Upper lobe of right lung (tissue), 1 donor: ENCODE measurements around the gene SPR. TPM values are rescaled to one million over a fixed set of nuclear protein-coding genes. Genes with fewer than 3 reads are reported as not detected.

ENCODE experiments used
- ATAC-seq: fragments of 200-7000 bp; cut with Tn5 transposase; one replicate; pipeline ENCODE4 v1.9.1; 2020; ENCODE audit warnings: mild to moderate bottlenecking, moderate library complexity
- DNase-seq: peaks from one replicate; pipeline ENCODE4 v3.0.0-alpha.2; 2020
- H3K27ac ChIP-seq: fragments of 200-600 bp; one replicate; pipeline ENCODE4 v1.8.0; 2022
- H3K27me3 ChIP-seq: fragments of 200-600 bp; one replicate; pipeline ENCODE4 v1.8.0; 2022; ENCODE audit warnings: mild to moderate bottlenecking
- H3K36me3 ChIP-seq: fragments of 200-600 bp; one replicate; pipeline ENCODE4 v1.8.0; 2022
- H3K4me1 ChIP-seq: fragments of 200-600 bp; one replicate; pipeline ENCODE4 v1.8.0; 2022
- H3K4me3 ChIP-seq: fragments of 200-600 bp; one replicate; pipeline ENCODE4 v1.8.0; 2022; ENCODE audit warnings: mild to moderate bottlenecking
- H3K9me3 ChIP-seq: fragments of 200-600 bp; one replicate; pipeline ENCODE4 v1.8.0; 2022
- CTCF ChIP-seq: fragments of 200-600 bp; IDR thresholded peaks from one replicate; pipeline ENCODE4 v1.8.0; 2022; ENCODE audit warnings: antibody characterized with exemption
- intact Hi-C: fragments of 100-400 bp; cut with DNase I; formaldehyde crosslinking; loops from one replicate; pipeline ENCODE4 v1.11.0; 2022
- total RNA-seq: library from RNA; stranded (reverse); fragmentation: NEBNext Ultra II Directional; extraction: Animal tissue kit (Norgen Biotek cat#: 25700); gene quantifications from one replicate; pipeline ENCODE4 v1.2.1, GENCODE V29; 2021
- donor health status: DM: no; HTN: yes; CAD: no; lungs with severe emphysema.

SPR gene
- total RNA-seq, 1 donor from 2014 or later: 44.1 TPM

GRCh38 chr2:72917877-72918553 lies 30.8 kb downstream of the SPR start:
- Histone ChIP-seq H3K9me3 (no peaks in the 10 kb centered on the region), H3K4me3 (peak overlapping the region; percentile 45), H3K27ac (no peak overlapping the region), H3K36me3 (no peaks in the 10 kb centered on the region), H3K4me1 (peaks cover 46% of the 10 kb centered on the region), H3K27me3 (peaks cover 99% of the 10 kb centered on the region)
- no peak for ATAC-seq
- no peak for DNase-seq
- no peak for TF ChIP-seq CTCF
- intact Hi-C loops: no loop called here

GRCh38 chr2:72919414-72920317 lies 32.5 kb downstream of the SPR start:
- no peaks in the 10 kb centered on the region for H3K9me3 ChIP-seq
- H3K4me3 ChIP-seq: no peak overlapping the region
- DNase-seq (no peak), ATAC-seq (no peak)
- TF ChIP-seq CTCF: no peak
- peaks cover 99% of the 10 kb centered on the region for H3K27me3 ChIP-seq
- H3K4me1 ChIP-seq: peaks cover 54% of the 10 kb centered on the region
- intact Hi-C loops: no loop called here
- no peaks in the 10 kb centered on the region for H3K36me3 ChIP-seq
- H3K27ac ChIP-seq: no peak overlapping the region

- H3K27ac ChIP-seq: no peak overlapping the region
- intact Hi-C loops: no loop called here
- H3K9me3 ChIP-seq: no peaks in the 10 kb centered on the region
- ATAC-seq (no peak), DNase-seq (no peak)
- peak overlapping the region; percentile 19 for H3K4me3 ChIP-seq
- no peak for TF ChIP-seq CTCF
- H3K4me1 ChIP-seq: peaks cover 53% of the 10 kb centered on the region
- H3K36me3 ChIP-seq: no peaks in the 10 kb centered on the region
- peaks cover 99% of the 10 kb centered on the region for H3K27me3 ChIP-seq
Measured at GRCh38 chr2:72920318-72921087, 33.3 kb downstream of the SPR start.

GRCh38 chr2:72921088-72921851 lies 34.1 kb downstream of the SPR start:
- no peaks in the 10 kb centered on the region for H3K36me3 ChIP-seq
- ATAC-seq: no peak
- no peaks in the 10 kb centered on the region for H3K9me3 ChIP-seq
- H3K4me3 ChIP-seq: no peak overlapping the region
- peaks cover 46% of the 10 kb centered on the region for H3K4me1 ChIP-seq
- H3K27ac ChIP-seq: no peak overlapping the region
- no peak for DNase-seq
- H3K27me3 ChIP-seq: peaks cover 98% of the 10 kb centered on the region
- no peak for TF ChIP-seq CTCF
- intact Hi-C loops: no loop called here

- H3K27ac ChIP-seq: no peak overlapping the region
- H3K27me3 ChIP-seq: peaks cover 98% of the 10 kb centered on the region
- no peak overlapping the region for H3K4me3 ChIP-seq
- no peak for TF ChIP-seq CTCF
- H3K36me3 ChIP-seq: no peaks in the 10 kb centered on the region
- no peaks in the 10 kb centered on the region for H3K9me3 ChIP-seq
- intact Hi-C loops: no loop called here
- ATAC-seq (no peak), DNase-seq (no peak)
- H3K4me1 ChIP-seq: peaks cover 40% of the 10 kb centered on the region
Measured at GRCh38 chr2:72921853-72922252, 34.6 kb downstream of the SPR start.
